H1 (cell line): ENCODE data around the gene DDX41. TPM values are rescaled to one million over a fixed set of nuclear protein-coding genes. Genes with fewer than 3 reads are reported as not detected.

Source experiments
- CTCF ChIA-PET: fragments of 300-600 bp; sonication (Branson Sonifier 250); formaldehyde crosslinking; loops from one replicate; lab custom pipeline; 2021; ENCODE audit not compliant: partially characterized antibody; lab: Charles Lee
- POLR2A ChIA-PET: fragments of 300-600 bp; sonication (Branson Sonifier 250); formaldehyde crosslinking; loops from one replicate; lab custom pipeline; 2021; ENCODE audit warnings: inconsistent platforms; ENCODE audit not compliant: partially characterized antibody; lab: Charles Lee
- DNase-seq, 2 experiments: peaks; one replicate each; pipeline versions ENCODE4 v3.0.0 to v3.0.0-alpha.2; 2010 to 2022; ENCODE audit warnings: low spot score in 2 of 2, low read depth in 1 of 2, mixed read lengths in 1 of 2
- FAIRE-seq: peaks from 2 replicates; lab custom pipeline; 2011; peaks lifted over from hg19 to GRCh38; lab: Jason Lieb, UNC
- H2AFZ ChIP-seq: 2 replicates; pipeline ENCODE4 v1.8.1; 2012; ENCODE audit warnings: low read length, inconsistent platforms
- H2AK5ac ChIP-seq: 2 replicates; pipeline ENCODE4 v1.6.1; 2013; ENCODE audit warnings: low read depth, low read length
- H2BK120ac ChIP-seq: replicated peaks from 2 replicates; pipeline ENCODE3; 2013; ENCODE audit warnings: low read depth, low read length, inconsistent platforms
- H2BK12ac ChIP-seq: 2 replicates; pipeline ENCODE4 v1.6.1; 2013; ENCODE audit warnings: low read depth, low read length
- H2BK15ac ChIP-seq: 2 replicates; pipeline ENCODE4 v1.6.1; 2013; ENCODE audit warnings: low read length
- H2BK20ac ChIP-seq: 2 replicates; pipeline ENCODE4 v1.6.1; 2013; ENCODE audit warnings: low read length
- H2BK5ac ChIP-seq: 2 replicates; pipeline ENCODE4 v1.6.1; 2013; ENCODE audit warnings: low read depth, low read length
- H3K14ac ChIP-seq: 2 replicates; pipeline ENCODE4 v1.6.1; 2013; ENCODE audit warnings: inconsistent platforms; ENCODE audit not compliant: insufficient read length
- H3K18ac ChIP-seq: 2 replicates; pipeline ENCODE4 v1.6.1; 2013; ENCODE audit warnings: low read length; ENCODE audit errors: extremely low read depth
- H3K23ac ChIP-seq: 2 replicates; pipeline ENCODE4 v1.6.1; 2013; ENCODE audit warnings: inconsistent platforms; ENCODE audit not compliant: insufficient read length
- H3K23me2 ChIP-seq: 2 replicates; pipeline ENCODE4 v1.6.1; 2013; ENCODE audit warnings: low read depth, low read length
- H3K27ac ChIP-seq: 2 replicates; pipeline ENCODE4 v1.6.1; 2011; ENCODE audit warnings: low read depth, low read length, inconsistent platforms
- H3K27me3 ChIP-seq, 4 experiments: replicated peaks in 1 of 4; 1 replicate in 1 of 4; 2 replicates in 3 of 4; pipeline versions ENCODE4 v1.6.1 to v1.8.1; 2011 to 2013; ENCODE audit warnings: low read length in 3 of 4, mild to moderate bottlenecking in 3 of 4, inconsistent platforms in 2 of 4, mixed read lengths in 2 of 4, moderate library complexity in 1 of 4; ENCODE audit not compliant: control insufficient read depth in 3 of 4, insufficient read depth in 3 of 4; ENCODE audit errors: extremely low read depth in 1 of 4
- H3K36me3 ChIP-seq, 4 experiments: 2 replicates each; pipeline versions ENCODE4 v1.6.1 to v1.8.1; 2011 to 2013; ENCODE audit warnings: mild to moderate bottlenecking in 4 of 4, low read length in 3 of 4, moderate library complexity in 2 of 4, control low read depth in 1 of 4, inconsistent platforms in 1 of 4; ENCODE audit not compliant: insufficient read depth in 4 of 4, control insufficient read depth in 2 of 4
- H3K4ac ChIP-seq: replicated peaks from 2 replicates; pipeline ENCODE3; 2013; ENCODE audit warnings: low read length, low read depth, mixed read lengths, inconsistent platforms; ENCODE audit not compliant: insufficient read length
- H3K4me1 ChIP-seq, 4 experiments: replicated peaks in 1 of 4; 1 replicate in 1 of 4; 2 replicates in 3 of 4; pipeline versions ENCODE4 v1.6.1 to v1.8.1; 2011 to 2013; ENCODE audit warnings: low read length in 3 of 4, inconsistent platforms in 2 of 4, mixed read lengths in 1 of 4; ENCODE audit not compliant: insufficient read depth in 4 of 4, control insufficient read depth in 3 of 4
- H3K4me2 ChIP-seq, 2 experiments: 2 replicates each; pipeline versions ENCODE4 v1.6.1 to v1.8.1; 2011 to 2013; ENCODE audit warnings: low read depth in 2 of 2, low read length in 2 of 2, control low read depth in 1 of 2, inconsistent platforms in 1 of 2, mild to moderate bottlenecking in 1 of 2; ENCODE audit not compliant: insufficient read depth in 1 of 2
- H3K4me3 ChIP-seq, 4 experiments: fragments of 200-600, 300-600 bp in 1 of 4; sonication (generic), shearing (Covaris generic), sonication (Bioruptor Twin) in 1 of 4; 2 replicates each; pipeline versions ENCODE4 v1.5.1 to v1.8.1; 2011 to 2016; ENCODE audit warnings: low read length in 4 of 4, low read depth in 3 of 4, control low read depth in 2 of 4, inconsistent platforms in 2 of 4, mild to moderate bottlenecking in 2 of 4, mixed read lengths in 1 of 4, moderate library complexity in 1 of 4; ENCODE audit not compliant: insufficient read depth in 2 of 4; ENCODE audit errors: extremely low read depth in 1 of 4
- H3K56ac ChIP-seq: replicated peaks from 2 replicates; pipeline ENCODE3; 2013; ENCODE audit warnings: low read depth, mild to moderate bottlenecking, mixed read lengths, low read length, inconsistent platforms; ENCODE audit not compliant: insufficient read length
- H3K79me1 ChIP-seq: 2 replicates; pipeline ENCODE4 v1.6.1; 2013; ENCODE audit warnings: low read depth, low read length, control low read depth
- H3K79me2 ChIP-seq, 2 experiments: 2 replicates each; pipeline versions ENCODE4 v1.6.1 to v1.8.1; 2012 to 2013; ENCODE audit warnings: low read length in 2 of 2, mild to moderate bottlenecking in 2 of 2, inconsistent platforms in 1 of 2; ENCODE audit not compliant: insufficient read depth in 2 of 2, control insufficient read depth in 1 of 2
- H3K9ac ChIP-seq, 4 experiments: replicated peaks in 1 of 4; 1 replicate in 1 of 4; 2 replicates in 3 of 4; pipeline versions ENCODE4 v1.6.1 to v1.8.1; 2011 to 2013; ENCODE audit warnings: low read depth in 3 of 4, low read length in 3 of 4, control low read depth in 2 of 4, mild to moderate bottlenecking in 2 of 4, moderate library complexity in 2 of 4, inconsistent platforms in 1 of 4; ENCODE audit errors: extremely low read depth in 1 of 4
- H3K9me3 ChIP-seq, 2 experiments: 2 replicates each; pipeline versions ENCODE4 v1.6.1 to v1.8.1; 2012 to 2013; ENCODE audit warnings: mild to moderate bottlenecking in 2 of 2, moderate library complexity in 2 of 2, control low read depth in 1 of 2, inconsistent platforms in 1 of 2, low read depth in 1 of 2, low read length in 1 of 2, mixed read lengths in 1 of 2; ENCODE audit not compliant: insufficient read depth in 2 of 2
- H4K20me1 ChIP-seq, 2 experiments: replicated peaks in 1 of 2; 2 replicates each; pipeline versions ENCODE3 to v1.8.1; 2011 to 2013; ENCODE audit warnings: inconsistent platforms in 2 of 2, low read length in 2 of 2, mild to moderate bottlenecking in 1 of 2; ENCODE audit not compliant: insufficient read depth in 2 of 2, control insufficient read depth in 1 of 2
- H4K5ac ChIP-seq: 2 replicates; pipeline ENCODE4 v1.6.1; 2013; ENCODE audit warnings: low read length, low read depth, mixed read lengths, inconsistent platforms; ENCODE audit not compliant: insufficient read length
- H4K8ac ChIP-seq: 2 replicates; pipeline ENCODE4 v1.8.0; 2013; ENCODE audit warnings: mild to moderate bottlenecking, moderate library complexity, low read length, inconsistent platforms; ENCODE audit not compliant: insufficient read depth; ENCODE audit errors: extremely low read depth
- H4K91ac ChIP-seq: replicated peaks from 2 replicates; pipeline ENCODE3; 2013; ENCODE audit warnings: low read length, mixed read lengths, inconsistent platforms; ENCODE audit not compliant: insufficient read length
- CBX8 ChIP-seq: fragments of 300-800, 300-1000 bp; sonication (generic); IDR thresholded peaks from 2 replicates; pipeline ENCODE4 v1.7.1; 2016; ENCODE audit warnings: low read depth, low read length, borderline replicate concordance
- POU5F1 ChIP-seq: IDR thresholded peaks from 2 replicates; pipeline ENCODE4 v1.6.1; 2011; ENCODE audit warnings: low read depth, mild to moderate bottlenecking, low read length, moderate library complexity
- WGBS, 2 experiments: shearing (Covaris generic) in 1 of 2; methylation state at CpG; one replicate each; pipeline versions ENCODE4 v1.1.6 to v1.1.7; 2013 to 2015; ENCODE audit warnings: low lambda C conversion rate in 2 of 2, mixed read lengths in 2 of 2, inconsistent platforms in 1 of 2, low coverage in 1 of 2, missing lambda C conversion rate in 1 of 2; ENCODE audit not compliant: insufficient replicate concordance in 2 of 2, insufficient coverage in 1 of 2, insufficient read length in 1 of 2; ENCODE audit errors: extremely low coverage in 1 of 2, missing lambda C conversion rate in 1 of 2; 5-methylcytosine and 5-hydroxymethylcytosine counted together
- polyA plus RNA-seq, 7 experiments: library from polyadenylated mRNA; depleted of rRNA in 3 of 7; stranded (reverse) in 5 of 7; unstranded in 2 of 7; fragments of >200 nt in 5 of 7; fragments of 200-250 nt in 2 of 7; gene quantifications; 1 replicate in 5 of 7; 2 replicates in 1 of 7; 4 replicates in 1 of 7; pipeline versions ENCODE4 v1.2.1 to v1.2.3, GENCODE V29; 2011 to 2013; ENCODE audit warnings: missing spikeins in 2 of 7, mixed read lengths in 2 of 7
- total RNA-seq: library from RNA; stranded (reverse); fragmentation: NEBNext Ultra II Directional; extraction: Animal tissue kit (Norgen Biotek cat#: 25700); gene quantifications from 2 replicates; pipeline ENCODE4 v1.2.1, GENCODE V29; 2021

The DDX41 gene
- total and polyA plus RNA-seq, 2 of the 8 experiments (the other 6 are each of a cell fraction or from before 2014, with no cell fraction given): 102 to 135 TPM

- Histone ChIP-seq H3K9me3 (no peaks in the 10 kb centered on the region), H3K4ac (no peak overlapping the region), H2BK12ac (no peak overlapping the region), H4K20me1 (peaks cover 4 to 14% of the 10 kb centered on the region in 2 experiments), H3K4me2 (no peak overlapping the region), H3K4me1 (no peaks in the 10 kb centered on the region), H4K5ac (no peak overlapping the region), H2BK120ac (no peak overlapping the region), H3K23me2 (no peaks in the 10 kb centered on the region), H3K18ac (no peak overlapping the region), H2BK20ac (no peak overlapping the region), H2BK5ac (no peak overlapping the region), H3K27me3 (no peaks in the 10 kb centered on the region), H4K8ac (no peak overlapping the region), H3K56ac (no peak overlapping the region), H3K9ac (no peak overlapping the region), H2AK5ac (no peak overlapping the region), H2AFZ (no peak overlapping the region), H2BK15ac (no peak overlapping the region), H3K27ac (no peak overlapping the region), H3K36me3 (peaks cover 22 to 77% (median 33%) of the 10 kb centered on the region in 4 experiments; a peak in 6 of 8 replicates), H3K79me1 (peaks cover 12% of the 10 kb centered on the region), H4K91ac (no peak overlapping the region), H3K14ac (no peak overlapping the region), H3K23ac (no peak overlapping the region), H3K79me2 (no peaks in the 10 kb centered on the region; a peak in 1 of 4 replicates), H3K4me3 (no peak overlapping the region)
- POLR2A ChIA-PET: interaction anchor here (0.9 to 2.3 kb wide), 5 partner anchors 9 to 67 kb away, joined by 3 to 11 read pairs (median 4); partner anchors contain the start of gene DDX41
- WGBS, 2 experiments: 90% methylated on average over 3 of the region's 3 CpGs; no CpG with 5 or more reads in 1 of the 2 experiments
- DNase-seq (no peak), FAIRE-seq (no peak)
- TF ChIP-seq POU5F1: no peak
- TF ChIP-seq CBX8: no peak
- CTCF ChIA-PET: interaction anchor here (1.0 to 1.8 kb wide), 4 partner anchors 10 to 48 kb away, joined by 3 to 7 read pairs (median 4); no protein-coding TSS in a partner anchor
These were observed 13.9 kb upstream of the DDX41 start for GRCh38 chr5:177530638-177531037.
